SK-N-SH treated with all-trans-retinoic acid at 6 μM for 48 hours (cell line): ENCODE measurements around the gene C2CD3.

ENCODE experiments used
- ARNTL ChIP-seq: fragments of 450-650 bp; formaldehyde crosslinking; IDR thresholded peaks from 2 replicates; pipeline ENCODE4 v1.5.0; 2020; ENCODE audit warnings: low read depth, mild to moderate bottlenecking, moderate library complexity, borderline replicate concordance
- CREB5 ChIP-seq: fragments of 250-450 bp; sonication (Bioruptor Pico); IDR thresholded peaks from 2 replicates; pipeline ENCODE4 v1.5.1; 2020; ENCODE audit warnings: low read depth, mild to moderate bottlenecking, moderate library complexity
- ESRRG ChIP-seq: fragments of 250-450 bp; sonication (Bioruptor Pico); IDR thresholded peaks from 2 replicates; pipeline ENCODE4 v1.6.1; 2021; ENCODE audit warnings: mild to moderate bottlenecking
- GLIS3 ChIP-seq: fragments of 250-450 bp; sonication (Bioruptor Pico); IDR thresholded peaks from 2 replicates; pipeline ENCODE4 v1.5.0; 2020; ENCODE audit warnings: mild to moderate bottlenecking, moderate library complexity
- OSR1 ChIP-seq: fragments of 250-450 bp; sonication (Bioruptor Pico); IDR thresholded peaks from 2 replicates; pipeline ENCODE4 v1.8.0; 2022; ENCODE audit warnings: moderate library complexity, mild to moderate bottlenecking, inconsistent platforms
- TOX ChIP-seq: fragments of 250-450 bp; sonication (Bioruptor Pico); IDR thresholded peaks from 2 replicates; pipeline ENCODE4 v1.8.0; 2021; ENCODE audit warnings: mild to moderate bottlenecking, moderate library complexity, borderline replicate concordance
- ZFP3 ChIP-seq: fragments of 250-450 bp; sonication (Bioruptor Pico); IDR thresholded peaks from 2 replicates; pipeline ENCODE4 v1.5.0; 2020; ENCODE audit warnings: mild to moderate bottlenecking, moderate library complexity

- TF ChIP-seq ARNTL (CRISPR knock-in tag) (no peak), CREB5 (no peak), TOX (CRISPR knock-in tag) (no peak), ESRRG (CRISPR knock-in tag) (no peak), GLIS3 (CRISPR knock-in tag) (no peak), ZFP3 (no peak), OSR1 (CRISPR knock-in tag) (no peak)
Observed at GRCh38 chr11:73997120-73997770, 173.6 kb downstream of the C2CD3 start.
